HG03039 (cell line): ENCODE measurements around the gene TFEB.

Source experiments
- ATAC-seq: cut with Tn5 transposase; IDR thresholded peaks from one replicate; pipeline ENCODE4 v1.9.1; 2021; ENCODE audit warnings: mild to moderate bottlenecking, moderate library complexity; ENCODE audit not compliant: unreplicated experiment

TFEB gene

GRCh38 chr6:41655176-41655575 is 80.2 kb downstream of the TFEB start:
- ATAC-seq, result no peak

- no peak for ATAC-seq
These were observed 80.7 kb downstream of the TFEB start for GRCh38 chr6:41654698-41655151.

GRCh38 chr6:41654151-41654697 is 81.2 kb downstream of the TFEB start:
- ATAC-seq, result no peak

- no peak for ATAC-seq
These were observed 81.7 kb downstream of the TFEB start for GRCh38 chr6:41653691-41654090.

- no peak for ATAC-seq
These were observed 82.3 kb downstream of the TFEB start for GRCh38 chr6:41652866-41653652.

GRCh38 chr6:41651962-41652657 is 83.3 kb downstream of the TFEB start:
- no peak for ATAC-seq

- no peak for ATAC-seq
These were observed 84.0 kb downstream of the TFEB start for GRCh38 chr6:41651246-41651961.

- no peak for ATAC-seq
These were observed 85.3 kb downstream of the TFEB start for GRCh38 chr6:41650120-41650519.

- no peak for ATAC-seq
These were observed 85.8 kb downstream of the TFEB start for GRCh38 chr6:41649596-41649995.

GRCh38 chr6:41648921-41649320 is 86.5 kb downstream of the TFEB start:
- ATAC-seq, result no peak

- ATAC-seq, result no peak
These were observed 87.3 kb downstream of the TFEB start for GRCh38 chr6:41648070-41648585.

- ATAC-seq, result no peak
These were observed 88.3 kb downstream of the TFEB start for GRCh38 chr6:41647061-41647511.

- ATAC-seq, result no peak
These were observed 89.2 kb downstream of the TFEB start for GRCh38 chr6:41646026-41646795.

- ATAC-seq, result no peak
These were observed 90.3 kb downstream of the TFEB start for GRCh38 chr6:41645007-41645618.

- ATAC-seq, result no peak
These were observed 91.0 kb downstream of the TFEB start for GRCh38 chr6:41644297-41644879.

GRCh38 chr6:41643899-41644269 is 91.5 kb downstream of the TFEB start:
- no peak for ATAC-seq

- no peak for ATAC-seq
These were observed 92.2 kb downstream of the TFEB start for GRCh38 chr6:41642960-41643898.
